Breast epithelium (tissue), 4 donors: ENCODE data around the gene PTPN7. TPM values are rescaled to one million over a fixed set of nuclear protein-coding genes. Genes with fewer than 3 reads are reported as not detected.

ENCODE experiments used
- DNase-seq, 2 donors: peaks; one replicate each; pipeline ENCODE4 v3.0.0-alpha.2; 2019; ENCODE audit warnings: low spot score in 2 of 2
- H3K27ac ChIP-seq, 2 donors: fragments of 200-600 bp; sonication (generic) in 1 of 2; one replicate each; pipeline ENCODE4 v1.5.1; 2016 to 2019; ENCODE audit warnings: mild to moderate bottlenecking in 1 of 2
- H3K27me3 ChIP-seq, 2 donors: fragments of 200-600 bp; sonication (generic) in 1 of 2; one replicate each; pipeline versions ENCODE4 v1.5.1 to v1.6.0; 2017 to 2019; ENCODE audit warnings: control low read depth in 1 of 2, mild to moderate bottlenecking in 1 of 2
- H3K36me3 ChIP-seq: fragments of 200-600 bp; one replicate; pipeline ENCODE4 v1.5.1; 2019
- H3K4me1 ChIP-seq, 2 donors: fragments of 200-600 bp; sonication (generic); one replicate each; pipeline ENCODE4 v1.5.1; 2016 to 2019; ENCODE audit warnings: control low read depth in 1 of 2
- H3K4me3 ChIP-seq, 3 donors: fragments of 200-600 bp; sonication (generic); 1 replicate in 2 of 3; 2 replicates in 1 of 3; pipeline ENCODE4 v1.5.1; 2016 to 2019; ENCODE audit warnings: mild to moderate bottlenecking in 3 of 3, moderate library complexity in 2 of 3
- H3K9me3 ChIP-seq, 2 donors: fragments of 200-600 bp; sonication (generic) in 1 of 2; one replicate each; pipeline ENCODE4 v1.5.1; 2016 to 2019; ENCODE audit warnings: control low read depth in 1 of 2
- POLR2A ChIP-seq: fragments of 450-650 bp; IDR thresholded peaks from one replicate; pipeline ENCODE4 v1.6.1; 2016; ENCODE audit warnings: antibody characterized with exemption, mild to moderate bottlenecking, moderate library complexity
- POLR2AphosphoS5 ChIP-seq, 3 donors: sonication (generic); formaldehyde crosslinking; IDR thresholded peaks; one replicate each; pipeline ENCODE4 v1.6.1; 2017; ENCODE audit warnings: antibody characterized with exemption in 3 of 3
- intact Hi-C: fragments of 100-400 bp; cut with DNase I; formaldehyde crosslinking; loops from one replicate; pipeline ENCODE4 v1.15.1; 2023; ENCODE audit warnings: low total_unique reads
- total RNA-seq, 3 donors: library from RNA; depleted of rRNA; stranded (reverse); fragments of >200 nt; gene quantifications; one replicate each; pipeline ENCODE4 v1.1.0, GENCODE V29; 2016
- TF ChIP-seq, protein P1 (sequence below), 3 donors: fragments of 450-650 bp; IDR thresholded peaks; one replicate each; pipeline ENCODE4 v1.5.1; 2016 to 2017; ENCODE audit warnings: antibody characterized with exemption in 3 of 3, mild to moderate bottlenecking in 3 of 3, moderate library complexity in 3 of 3

PTPN7 gene
- total RNA-seq, 3 donors from 2014 or later: 1.4 to 4.2 (median 2.9) TPM

- no peaks in the 10 kb centered on the region for H3K27me3 ChIP-seq
- H3K27ac ChIP-seq: no peak overlapping the region
- peaks cover 0 to 4% of the 10 kb centered on the region in 2 donors for H3K4me1 ChIP-seq
- H3K4me3 ChIP-seq: no peak overlapping the region
- no peaks in the 10 kb centered on the region for H3K36me3 ChIP-seq
- intact Hi-C loops: loop anchor here (5.0 to 10.0 kb wide), 2 partner anchors 118 to 1264 kb away; no protein-coding TSS in a partner anchor
- DNase-seq: peak; percentile 58 to 77
- H3K9me3 ChIP-seq: no peaks in the 10 kb centered on the region
- TF ChIP-seq, protein P1, sequence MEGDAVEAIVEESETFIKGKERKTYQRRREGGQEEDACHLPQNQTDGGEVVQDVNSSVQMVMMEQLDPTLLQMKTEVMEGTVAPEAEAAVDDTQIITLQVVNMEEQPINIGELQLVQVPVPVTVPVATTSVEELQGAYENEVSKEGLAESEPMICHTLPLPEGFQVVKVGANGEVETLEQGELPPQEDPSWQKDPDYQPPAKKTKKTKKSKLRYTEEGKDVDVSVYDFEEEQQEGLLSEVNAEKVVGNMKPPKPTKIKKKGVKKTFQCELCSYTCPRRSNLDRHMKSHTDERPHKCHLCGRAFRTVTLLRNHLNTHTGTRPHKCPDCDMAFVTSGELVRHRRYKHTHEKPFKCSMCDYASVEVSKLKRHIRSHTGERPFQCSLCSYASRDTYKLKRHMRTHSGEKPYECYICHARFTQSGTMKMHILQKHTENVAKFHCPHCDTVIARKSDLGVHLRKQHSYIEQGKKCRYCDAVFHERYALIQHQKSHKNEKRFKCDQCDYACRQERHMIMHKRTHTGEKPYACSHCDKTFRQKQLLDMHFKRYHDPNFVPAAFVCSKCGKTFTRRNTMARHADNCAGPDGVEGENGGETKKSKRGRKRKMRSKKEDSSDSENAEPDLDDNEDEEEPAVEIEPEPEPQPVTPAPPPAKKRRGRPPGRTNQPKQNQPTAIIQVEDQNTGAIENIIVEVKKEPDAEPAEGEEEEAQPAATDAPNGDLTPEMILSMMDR (IDR thresholded peaks at IDR 0.05): peak in 2 of 3 donors; percentile 59
- TF ChIP-seq POLR2AphosphoS5 (IDR thresholded peaks at IDR 0.05): no peak
Observed at GRCh38 chr1:202189001-202189790, 28.8 kb upstream of the PTPN7 start.

DNA sequence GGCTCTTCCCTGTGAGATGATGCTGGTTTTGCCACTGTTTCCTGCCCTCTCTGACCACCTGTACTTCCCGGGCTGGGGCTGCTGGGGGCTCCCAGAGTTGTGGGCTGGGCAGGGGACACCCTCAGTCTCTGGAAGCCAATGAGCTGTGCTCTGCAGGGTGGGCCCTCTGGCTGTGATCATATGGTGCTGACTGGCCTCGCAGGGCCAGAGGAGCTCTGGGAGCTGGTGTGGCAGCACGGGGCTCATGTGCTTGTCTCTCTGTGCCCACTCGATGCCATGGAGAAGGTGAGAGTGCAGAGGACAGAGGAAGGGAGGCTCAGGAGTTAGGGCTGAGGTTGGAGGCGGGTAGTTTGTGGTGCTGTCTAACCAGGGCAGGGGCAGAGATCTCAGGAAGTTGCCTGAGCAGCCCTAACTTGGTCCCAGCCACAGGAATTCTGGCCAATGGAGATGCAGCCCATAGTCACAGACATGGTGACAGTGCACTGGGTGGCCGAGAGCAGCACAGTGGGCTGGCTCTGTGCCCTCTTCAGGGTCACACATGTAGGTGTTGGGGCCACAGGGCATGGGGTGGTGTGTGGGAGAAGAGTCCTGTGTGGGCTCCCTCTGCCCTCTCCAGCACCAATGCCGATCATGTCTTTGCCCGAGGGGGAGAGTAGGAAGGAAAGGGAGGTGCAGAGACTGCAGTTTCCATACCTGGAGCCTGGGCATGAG lies 27.4 kb upstream of the PTPN7 start:
- Histone ChIP-seq H3K9me3 (no peaks in the 10 kb centered on the region), H3K4me3 (no peak overlapping the region), H3K4me1 (no peaks in the 10 kb centered on the region), H3K27ac (no peak overlapping the region), H3K36me3 (no peaks in the 10 kb centered on the region), H3K27me3 (no peaks in the 10 kb centered on the region)
- TF ChIP-seq, protein P1 (IDR thresholded peaks at IDR 0.05): no peak
- TF ChIP-seq POLR2A (no peak), POLR2AphosphoS5 (IDR thresholded peaks at IDR 0.05) (no peak)
- DNase-seq: no peak
- intact Hi-C loops: loop anchor here (5.0 to 10.0 kb wide), 2 partner anchors 119 to 1263 kb away; no protein-coding TSS in a partner anchor

DNA sequence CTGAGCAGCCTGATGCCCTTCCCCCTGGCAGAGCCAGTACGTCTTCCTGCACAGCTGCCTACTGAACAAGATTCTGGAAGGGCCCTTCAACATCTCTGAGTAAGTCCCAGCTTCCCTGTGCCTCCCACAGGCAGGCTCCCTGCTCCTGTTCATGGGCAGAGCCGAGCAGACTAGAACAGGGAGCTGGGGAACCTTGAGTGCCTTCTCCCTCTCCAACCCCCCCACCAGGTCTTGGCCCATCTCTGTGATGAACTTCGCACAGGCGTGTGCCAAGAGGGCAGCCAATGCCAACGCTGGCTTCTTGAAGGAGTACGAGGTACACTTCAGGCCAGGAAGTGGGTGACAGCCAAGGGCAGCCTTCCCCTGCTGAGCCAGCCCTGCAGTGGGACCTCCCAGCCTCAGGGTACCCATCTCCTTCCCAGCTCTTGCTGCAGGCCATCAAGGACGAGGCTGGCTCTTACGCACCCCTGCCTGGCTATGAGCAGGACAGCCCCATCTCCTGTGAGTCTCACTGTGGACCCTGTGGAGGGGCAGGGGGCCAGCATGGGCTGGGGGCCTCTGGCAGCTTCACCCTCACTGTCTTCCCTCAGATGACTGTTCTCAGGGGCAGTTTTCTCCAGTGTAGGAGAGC lies 26.8 kb upstream of the PTPN7 start:
- no peak for DNase-seq

GRCh38 chr1:202186327-202186726 lies 25.9 kb upstream of the PTPN7 start:
- H3K27me3 ChIP-seq: no peaks in the 10 kb centered on the region
- intact Hi-C loops: loop anchor here (5.0 to 10.0 kb wide), 2 partner anchors 121 to 1262 kb away; no protein-coding TSS in a partner anchor

More for the DNA sequence above, 26.8 kb upstream of the PTPN7 start:
- no peaks in the 10 kb centered on the region for H3K36me3 ChIP-seq
- no peaks in the 10 kb centered on the region for H3K27me3 ChIP-seq
- TF ChIP-seq POLR2A: no peak
- TF ChIP-seq, protein P1 (IDR thresholded peaks at IDR 0.05): no peak
- TF ChIP-seq POLR2AphosphoS5 (IDR thresholded peaks at IDR 0.05): no peak
- no peak overlapping the region for H3K4me3 ChIP-seq
- H3K4me1 ChIP-seq: no peaks in the 10 kb centered on the region
- intact Hi-C loops: loop anchor here (5.0 to 10.0 kb wide), 2 partner anchors 120 to 1262 kb away; no protein-coding TSS in a partner anchor
- H3K9me3 ChIP-seq: no peaks in the 10 kb centered on the region
- no peak overlapping the region for H3K27ac ChIP-seq

More at GRCh38 chr1:202186327-202186726, 25.9 kb upstream of the PTPN7 start:
- no peaks in the 10 kb centered on the region for H3K9me3 ChIP-seq
- H3K4me1 ChIP-seq: no peaks in the 10 kb centered on the region
- H3K27ac ChIP-seq: no peak overlapping the region
- no peaks in the 10 kb centered on the region for H3K36me3 ChIP-seq
- no peak for DNase-seq
- H3K4me3 ChIP-seq: no peak overlapping the region
- TF ChIP-seq POLR2A: no peak
- TF ChIP-seq, protein P1 (IDR thresholded peaks at IDR 0.05): no peak
- no peak for TF ChIP-seq POLR2AphosphoS5 (IDR thresholded peaks at IDR 0.05)
